ENCODE results near the gene BANP.

The BANP gene

GRCh38 chr16:88007321-88007731 is 56.1 kb downstream of the BANP start:
- TF ChIP-seq CTCF (IDR thresholded peaks at IDR 0.05; ENCODE audit: borderline replicate concordance, insufficient read depth, low read depth, low read length): no peak
- no peak overlapping the region for H3K4me3 ChIP-seq (ENCODE audit: low read depth, low read length)

DNA sequence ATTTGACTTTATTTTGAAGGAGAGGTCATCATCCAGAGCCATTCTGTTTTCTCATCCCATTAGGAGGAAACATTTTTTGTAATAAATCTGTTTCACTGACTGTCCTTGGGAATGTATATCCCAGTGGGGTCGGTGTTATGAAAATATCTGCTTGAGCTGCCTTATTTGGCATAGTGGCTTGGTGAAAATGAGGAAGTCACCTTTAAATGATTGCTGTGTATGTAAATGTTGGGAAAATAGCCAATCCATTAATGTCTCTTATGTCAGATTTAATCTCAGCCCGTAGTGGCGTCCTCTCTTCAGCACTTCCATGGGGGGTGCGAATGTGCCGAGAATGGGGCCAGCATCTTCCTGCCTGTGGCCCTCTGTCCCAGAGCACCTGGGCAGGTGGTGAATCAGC is 57.6 kb downstream of the BANP start:
- H3K4me3 ChIP-seq (ENCODE audit: low read depth, low read length): no peak overlapping the region
- TF ChIP-seq CTCF (IDR thresholded peaks at IDR 0.05; ENCODE audit: borderline replicate concordance, insufficient read depth, low read depth, low read length): no peak

DNA sequence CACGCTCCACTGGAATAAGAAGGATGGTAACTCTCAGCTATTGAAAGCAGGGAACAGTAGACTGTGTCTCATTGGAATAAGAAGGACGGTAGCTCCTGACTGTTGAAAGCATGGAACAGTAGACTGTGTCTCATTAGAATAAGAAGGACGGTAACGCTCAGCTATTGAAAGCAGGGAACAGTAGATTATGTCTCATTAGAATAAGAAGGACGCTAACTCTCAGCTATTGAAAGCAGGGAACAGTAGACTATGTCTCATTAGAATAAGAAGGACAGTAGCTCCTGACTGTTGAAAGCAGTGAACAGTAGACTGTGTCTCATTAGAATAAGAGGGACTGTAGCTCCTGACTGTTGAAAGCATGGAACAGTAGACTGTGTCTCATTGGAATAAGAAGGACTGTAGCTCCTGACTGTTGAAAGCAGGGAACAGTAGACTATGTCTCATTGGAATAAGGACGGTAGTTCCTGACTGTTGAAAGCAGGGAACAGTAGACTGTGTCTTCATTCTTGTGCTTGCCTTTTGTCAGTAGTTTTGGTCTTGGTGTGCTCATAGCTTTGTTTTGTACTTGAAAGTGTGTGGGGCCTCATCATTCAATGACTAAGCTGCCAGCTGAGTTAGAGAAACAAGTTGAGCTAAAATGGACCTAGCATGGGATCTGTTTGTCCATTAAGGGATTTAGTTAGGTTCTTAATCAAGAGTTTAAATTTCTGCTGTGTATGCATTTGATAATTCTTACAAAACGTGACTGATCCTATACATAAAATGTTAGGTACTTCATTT is 58.5 kb downstream of the BANP start:
- no peak overlapping the region for H3K4me3 ChIP-seq (ENCODE audit: low read depth, low read length)
- no peak for TF ChIP-seq CTCF (IDR thresholded peaks at IDR 0.05; ENCODE audit: borderline replicate concordance, insufficient read depth, low read depth, low read length)

GRCh38 chr16:88010343-88010967 is 59.2 kb downstream of the BANP start:
- H3K4me3 ChIP-seq (ENCODE audit: low read depth, low read length): no peak overlapping the region
- no peak for TF ChIP-seq CTCF (IDR thresholded peaks at IDR 0.05; ENCODE audit: borderline replicate concordance, insufficient read depth, low read depth, low read length)

DNA sequence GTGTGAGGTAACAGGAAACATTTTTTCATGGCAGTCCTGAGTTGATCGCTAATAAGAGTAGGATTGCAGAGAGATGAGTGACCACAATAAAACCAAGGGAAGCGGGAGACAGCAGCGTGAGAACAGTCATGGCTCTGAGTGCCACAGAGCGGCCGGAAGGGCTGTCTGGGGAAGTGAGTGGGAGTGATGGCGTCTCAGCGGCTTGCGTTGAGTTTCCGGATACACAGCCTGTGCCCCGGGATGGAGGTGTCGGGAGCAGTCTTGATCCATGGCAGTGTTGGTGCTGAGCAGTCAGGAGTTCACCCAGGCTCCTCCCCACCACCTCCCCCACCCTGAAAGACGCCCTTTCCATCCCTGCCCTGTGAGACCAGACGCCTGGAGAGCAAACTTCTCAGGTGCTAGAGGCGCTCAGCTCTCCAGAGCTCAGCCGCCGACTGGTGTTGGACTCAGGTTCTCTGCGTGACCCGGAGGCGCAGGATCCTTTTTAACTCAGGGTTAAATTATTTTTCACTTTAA is 59.8 kb downstream of the BANP start:
- no peak overlapping the region for H3K4me3 ChIP-seq (ENCODE audit: low read depth, low read length)
- no peak for TF ChIP-seq CTCF (IDR thresholded peaks at IDR 0.05; ENCODE audit: borderline replicate concordance, insufficient read depth, low read depth, low read length)

DNA sequence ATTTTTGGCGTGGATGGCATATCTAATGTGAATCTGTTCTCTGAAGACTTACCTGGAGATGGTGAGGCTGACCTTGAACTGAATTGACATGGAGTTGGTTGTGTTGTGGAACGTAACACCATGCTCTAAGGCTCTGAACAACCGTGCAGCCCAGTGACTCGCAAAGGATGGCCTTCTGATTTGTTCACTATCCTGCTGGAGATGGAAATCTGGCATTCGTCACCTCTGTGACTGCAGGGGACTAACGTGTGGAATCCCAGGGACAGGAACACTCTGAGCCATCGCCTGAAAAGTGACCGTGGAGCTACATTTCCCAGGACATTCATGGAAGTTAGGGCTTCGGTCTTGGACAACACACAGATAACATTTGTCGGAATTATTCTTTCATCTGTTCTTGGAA is 61.1 kb downstream of the BANP start:
- no peak for TF ChIP-seq CTCF (IDR thresholded peaks at IDR 0.05; ENCODE audit: borderline replicate concordance, insufficient read depth, low read depth, low read length)
- no peak overlapping the region for H3K4me3 ChIP-seq (ENCODE audit: low read depth, low read length)
